Tibial nerve (tissue), 4 donors: ENCODE results near the gene C11orf68.

Source experiments
- EP300 ChIP-seq, 2 donors: sonication (generic); formaldehyde crosslinking; IDR thresholded peaks; one replicate each; pipeline ENCODE4 v1.6.1; 2017; ENCODE audit warnings: antibody characterized with exemption in 2 of 2, mild to moderate bottlenecking in 1 of 2
- POLR2A ChIP-seq, 2 donors: fragments of 450-650 bp; IDR thresholded peaks; one replicate each; pipeline ENCODE4 v1.6.1; 2017; ENCODE audit warnings: antibody characterized with exemption in 2 of 2, mild to moderate bottlenecking in 2 of 2, moderate library complexity in 2 of 2
- TF ChIP-seq, protein P1 (sequence below), 5 experiments: fragments of 200-600 bp in 3 of 5; fragments of 450-650 bp in 2 of 5; sonication (generic) in 3 of 5; IDR thresholded peaks; one replicate each; pipeline ENCODE4 v1.5.1; 2016 to 2019; ENCODE audit warnings: antibody characterized with exemption in 5 of 5, mild to moderate bottlenecking in 3 of 5, moderate library complexity in 2 of 5

DNA sequence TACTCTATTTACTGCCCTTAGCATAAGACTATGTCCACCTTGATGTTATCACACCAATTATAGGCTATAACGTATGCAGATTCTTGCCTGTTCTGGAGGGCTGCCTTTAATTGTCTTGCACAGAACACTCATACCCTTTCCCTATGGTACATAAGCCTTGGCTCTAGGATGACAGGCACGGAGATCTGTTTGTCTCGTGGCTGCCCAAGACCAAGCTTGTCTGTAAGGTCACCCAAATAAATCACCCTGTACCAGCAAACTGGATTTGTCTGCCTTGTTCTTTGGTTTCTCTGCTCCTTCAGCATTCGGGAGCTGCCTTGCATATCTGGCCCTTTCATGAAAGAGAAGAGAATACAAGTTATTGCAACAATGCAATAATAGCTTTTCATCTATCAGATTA, 18.9 kb upstream of the C11orf68 start:
- TF ChIP-seq EP300 (IDR thresholded peaks at IDR 0.05), result no peak
- TF ChIP-seq, protein P1, sequence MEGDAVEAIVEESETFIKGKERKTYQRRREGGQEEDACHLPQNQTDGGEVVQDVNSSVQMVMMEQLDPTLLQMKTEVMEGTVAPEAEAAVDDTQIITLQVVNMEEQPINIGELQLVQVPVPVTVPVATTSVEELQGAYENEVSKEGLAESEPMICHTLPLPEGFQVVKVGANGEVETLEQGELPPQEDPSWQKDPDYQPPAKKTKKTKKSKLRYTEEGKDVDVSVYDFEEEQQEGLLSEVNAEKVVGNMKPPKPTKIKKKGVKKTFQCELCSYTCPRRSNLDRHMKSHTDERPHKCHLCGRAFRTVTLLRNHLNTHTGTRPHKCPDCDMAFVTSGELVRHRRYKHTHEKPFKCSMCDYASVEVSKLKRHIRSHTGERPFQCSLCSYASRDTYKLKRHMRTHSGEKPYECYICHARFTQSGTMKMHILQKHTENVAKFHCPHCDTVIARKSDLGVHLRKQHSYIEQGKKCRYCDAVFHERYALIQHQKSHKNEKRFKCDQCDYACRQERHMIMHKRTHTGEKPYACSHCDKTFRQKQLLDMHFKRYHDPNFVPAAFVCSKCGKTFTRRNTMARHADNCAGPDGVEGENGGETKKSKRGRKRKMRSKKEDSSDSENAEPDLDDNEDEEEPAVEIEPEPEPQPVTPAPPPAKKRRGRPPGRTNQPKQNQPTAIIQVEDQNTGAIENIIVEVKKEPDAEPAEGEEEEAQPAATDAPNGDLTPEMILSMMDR (IDR thresholded peaks at IDR 0.05), result no peak
- no peak for TF ChIP-seq POLR2A (IDR thresholded peaks at IDR 0.05)
